OCI-LY7 (cell line): ENCODE results near the gene RARG. TPM values are rescaled to one million over a fixed set of nuclear protein-coding genes. Genes with fewer than 3 reads are reported as not detected.

ENCODE experiments used
- BruUV-seq: library from RNA; stranded (reverse); fragments of 400-500 nt; replicated peaks from 2 replicates; lab custom pipeline; 2021; lab: Mats Ljungman, UMichigan
- CTCF ChIA-PET: fragments of 300-600 bp; sonication (Branson Sonifier 250); formaldehyde crosslinking; loops from one replicate; lab custom pipeline; 2022; ENCODE audit warnings: antibody characterized with exemption; ENCODE audit not compliant: unreplicated experiment; lab: Charles Lee
- POLR2A ChIA-PET: fragments of 300-600 bp; sonication (Branson Sonifier 250); formaldehyde crosslinking; loops from one replicate; lab custom pipeline; 2022; ENCODE audit warnings: antibody characterized with exemption; lab: Charles Lee
- DNase-seq: peaks from one replicate; pipeline ENCODE4 v3.0.0-alpha.2; 2015; ENCODE audit warnings: low spot score
- H2AFZ ChIP-seq: fragments of 200-600 bp; sonication (generic), shearing (Covaris generic); 2 replicates; pipeline ENCODE4 v1.6.1; 2014; ENCODE audit warnings: mild to moderate bottlenecking, antibody characterized with exemption, low read length, moderate library complexity
- H3K27ac ChIP-seq: fragments of 200-600 bp; sonication (generic); 2 replicates; pipeline ENCODE4 v1.5.1; 2014; ENCODE audit warnings: mixed run types, low read depth, mild to moderate bottlenecking, moderate library complexity, low read length, inconsistent platforms; ENCODE audit not compliant: poor library complexity, severe bottlenecking
- H3K36me3 ChIP-seq: fragments of 200-600 bp; sonication (generic); 2 replicates; pipeline ENCODE4 v1.6.1; 2014; ENCODE audit warnings: mild to moderate bottlenecking, antibody characterized with exemption, low read length, moderate library complexity, mixed read lengths; ENCODE audit not compliant: insufficient read depth
- H3K4me1 ChIP-seq: fragments of 200-600 bp; sonication (generic); 2 replicates; pipeline ENCODE4 v1.5.1; 2014; ENCODE audit warnings: mild to moderate bottlenecking, low read length; ENCODE audit not compliant: insufficient read depth, poor library complexity, severe bottlenecking
- H3K4me2 ChIP-seq: fragments of 200-600 bp; sonication (generic); 2 replicates; pipeline ENCODE4 v1.6.1; 2014; ENCODE audit warnings: mild to moderate bottlenecking, low read length
- H3K4me3 ChIP-seq: fragments of 200-600 bp; sonication (generic); 2 replicates; pipeline ENCODE4 v1.5.1; 2014; ENCODE audit warnings: mild to moderate bottlenecking, low read depth, low read length; ENCODE audit not compliant: poor library complexity, severe bottlenecking
- H3K79me2 ChIP-seq: fragments of 200-600 bp; sonication (generic); 2 replicates; pipeline ENCODE4 v1.6.1; 2016; ENCODE audit warnings: low read depth, mild to moderate bottlenecking, low read length, moderate library complexity, mixed read lengths; ENCODE audit not compliant: insufficient read depth
- H3K9me2 ChIP-seq: fragments of 200-600 bp; sonication (generic); 2 replicates; pipeline ENCODE4 v1.6.1; 2016; ENCODE audit warnings: mild to moderate bottlenecking, low read length, mixed read lengths; ENCODE audit not compliant: insufficient read depth
- H3K9me3 ChIP-seq: fragments of 200-600 bp; sonication (generic); 2 replicates; pipeline ENCODE4 v1.6.1; 2014; ENCODE audit warnings: mild to moderate bottlenecking, mixed run types, low read length, mixed read lengths
- H4K20me1 ChIP-seq: fragments of 200-600 bp; sonication (generic); 2 replicates; pipeline ENCODE4 v1.6.1; 2014; ENCODE audit warnings: mild to moderate bottlenecking, antibody characterized with exemption, low read length, moderate library complexity, mixed read lengths; ENCODE audit not compliant: insufficient read depth
- CTCF ChIP-seq: fragments of 200-600 bp; sonication (generic); conservative IDR thresholded peaks from 2 replicates; pipeline ENCODE4 v1.5.1; 2014; ENCODE audit warnings: mild to moderate bottlenecking, antibody characterized with exemption, low read length, moderate library complexity, mixed read lengths
- EZH2phosphoT487 ChIP-seq: fragments of 200-600 bp; sonication (generic); IDR thresholded peaks from 2 replicates; pipeline ENCODE4 v1.6.1; 2018; ENCODE audit warnings: low read depth, borderline replicate concordance, mild to moderate bottlenecking, mixed run types, antibody characterized with exemption, low read length, moderate library complexity, mixed read lengths
- intact Hi-C: fragments of 100-400 bp; cut with micrococcal nuclease; formaldehyde crosslinking; loops from one replicate; pipeline ENCODE4 v1.10.0; 2022; ENCODE audit not compliant: unreplicated experiment
- total RNA-seq, 2 experiments: library from RNA; depleted of rRNA in 1 of 2; stranded (reverse); fragments of >200 nt in 1 of 2; shearing (Covaris generic) in 1 of 2; gene quantifications; 2 replicates each; pipeline ENCODE4 v1.2.3, GENCODE V29; 2014 to 2022

Gene RARG
- total RNA-seq, 2 experiments from 2014 or later = 7.0 to 8.4 TPM

- CTCF ChIA-PET = no interaction called here
- DNase-seq = no peak
- no peak for TF ChIP-seq EZH2phosphoT487
- TF ChIP-seq CTCF = no peak
- intact Hi-C loops = no loop called here
- H2AFZ ChIP-seq = no peak overlapping the region
- peaks cover 18% of the 10 kb centered on the region for H3K4me1 ChIP-seq
- H3K9me2 ChIP-seq = no peaks in the 10 kb centered on the region
- no peak overlapping the region for H3K4me2 ChIP-seq
- H3K4me3 ChIP-seq = no peak overlapping the region
- no TSS peak for BruUV-seq
- peaks cover 2% of the 10 kb centered on the region; the same call in 1 of the 2 replicates for H3K9me3 ChIP-seq
- no peaks in the 10 kb centered on the region for H4K20me1 ChIP-seq
- H3K79me2 ChIP-seq = peaks cover 17% of the 10 kb centered on the region
- H3K27ac ChIP-seq = no peak overlapping the region
- POLR2A ChIA-PET = interaction anchor here (0.6 to 1.1 kb wide), 3 partner anchors 22 to 25 kb away, joined by 3 read pairs; no protein-coding TSS in a partner anchor
- H3K36me3 ChIP-seq = peaks cover 2% of the 10 kb centered on the region
Observed at GRCh38 chr12:53176750-53177149, 55.3 kb downstream of the RARG start.

GRCh38 chr12:53174881-53175491 is 57.0 kb downstream of the RARG start:
- H3K4me2 ChIP-seq = no peak overlapping the region
- no peak overlapping the region for H3K4me3 ChIP-seq
- no peak overlapping the region for H3K27ac ChIP-seq
- no peaks in the 10 kb centered on the region for H4K20me1 ChIP-seq
- no peaks in the 10 kb centered on the region for H3K9me2 ChIP-seq
- H3K4me1 ChIP-seq = peaks cover 12% of the 10 kb centered on the region
- peaks cover 9% of the 10 kb centered on the region; the same call in 1 of the 2 replicates for H3K79me2 ChIP-seq
- CTCF ChIA-PET = no interaction called here
- POLR2A ChIA-PET = no interaction called here
- H2AFZ ChIP-seq = no peak overlapping the region
- no peaks in the 10 kb centered on the region for H3K9me3 ChIP-seq
- BruUV-seq = no TSS peak
- H3K36me3 ChIP-seq = no peaks in the 10 kb centered on the region
- DNase-seq = peak; percentile 38
- intact Hi-C loops = no loop called here
- TF ChIP-seq EZH2phosphoT487 = no peak
- peak; percentile 63 for TF ChIP-seq CTCF

GRCh38 chr12:53173085-53173715 is 58.8 kb downstream of the RARG start:
- ChIA-PET CTCF (no interaction called here), POLR2A (interaction anchor here (0.6 kb wide), 2 partner anchors 35 to 146 kb away, joined by 4 to 6 read pairs; no protein-coding TSS in a partner anchor)
- DNase-seq = no peak
- no peak overlapping the region for H3K4me2 ChIP-seq
- H4K20me1 ChIP-seq = no peaks in the 10 kb centered on the region
- no peaks in the 10 kb centered on the region for H3K4me1 ChIP-seq
- H3K79me2 ChIP-seq = no peaks in the 10 kb centered on the region
- H3K4me3 ChIP-seq = no peak overlapping the region
- H3K27ac ChIP-seq = no peak overlapping the region
- TF ChIP-seq CTCF (no peak), EZH2phosphoT487 (no peak)
- H3K36me3 ChIP-seq = no peaks in the 10 kb centered on the region
- no TSS peak for BruUV-seq
- no peaks in the 10 kb centered on the region for H3K9me2 ChIP-seq
- no peaks in the 10 kb centered on the region for H3K9me3 ChIP-seq
- H2AFZ ChIP-seq = no peak overlapping the region
- intact Hi-C loops = no loop called here
